Left lobe of liver (tissue), 2 donors: ENCODE data around the gene SKIC2. TPM values are rescaled to one million over a fixed set of nuclear protein-coding genes. Genes with fewer than 3 reads are reported as not detected.
"Not testable (repeated sequence)": the region's sequence is repeated elsewhere in the genome, so short reads cannot be mapped to it uniquely, and the experiment has no call there.

Source experiments
- ATAC-seq: fragments of 200-7000 bp; cut with Tn5 transposase; one replicate; pipeline ENCODE4 v1.9.1; 2020; ENCODE audit warnings: mild to moderate bottlenecking, moderate library complexity
- DNase-seq: peaks from one replicate; pipeline ENCODE4 v3.0.0-alpha.2; 2020; ENCODE audit warnings: low spot score
- total RNA-seq: library from RNA; stranded (reverse); gene quantifications from one replicate; pipeline ENCODE4 v1.2.1, GENCODE V29; 2021
- donor health status: DM: no; HTN: no; CAD: no; lungs with moderate emphysema.
- donor health status: DM: no; HTN: yes; CAD: no.

The SKIC2 gene
- total RNA-seq, 1 donor from 2014 or later: 50.2 TPM

- peak; percentile 64 for ATAC-seq
Measured at GRCh38 chr6:32002546-32003268, 43.7 kb downstream of the SKIC2 start.

GRCh38 chr6:32003301-32003700, 44.3 kb downstream of the SKIC2 start:
- DNase-seq, ATAC-seq: not testable (repeated sequence)

More at GRCh38 chr6:32002546-32003268, 43.7 kb downstream of the SKIC2 start:
- DNase-seq: not testable (repeated sequence)

GRCh38 chr6:32004393-32004792, 45.4 kb downstream of the SKIC2 start:
- DNase-seq: peak; percentile 45
- peak; percentile 4 for ATAC-seq

GRCh38 chr6:32004864-32005537, 46.0 kb downstream of the SKIC2 start:
- DNase-seq: not testable (repeated sequence)

GRCh38 chr6:32005538-32005880, 46.5 kb downstream of the SKIC2 start:
- DNase-seq (peak; percentile 50), ATAC-seq (peak; percentile 24)

More at GRCh38 chr6:32004864-32005537, 46.0 kb downstream of the SKIC2 start:
- not testable (repeated sequence) for ATAC-seq

- not testable (repeated sequence) for DNase-seq, ATAC-seq
Measured at GRCh38 chr6:32005991-32006529, 47.1 kb downstream of the SKIC2 start.

- not testable (repeated sequence) for ATAC-seq, DNase-seq
Measured at GRCh38 chr6:32007086-32007485, 48.1 kb downstream of the SKIC2 start.

GRCh38 chr6:32008037-32008436, 49.1 kb downstream of the SKIC2 start:
- DNase-seq, ATAC-seq: not testable (repeated sequence)

- not testable (repeated sequence) for DNase-seq, ATAC-seq
Measured at GRCh38 chr6:32008616-32009015, 49.6 kb downstream of the SKIC2 start.

- not testable (repeated sequence) for ATAC-seq, DNase-seq
Measured at GRCh38 chr6:32009537-32009936, 50.6 kb downstream of the SKIC2 start.

GRCh38 chr6:32010856-32011530, 52.0 kb downstream of the SKIC2 start:
- not testable (repeated sequence) for ATAC-seq, DNase-seq

- DNase-seq, ATAC-seq: not testable (repeated sequence)
Measured at GRCh38 chr6:32012941-32013617, 54.1 kb downstream of the SKIC2 start.

- DNase-seq: not testable (repeated sequence)
- ATAC-seq: peak; percentile 60
Measured at GRCh38 chr6:32013738-32014137, 54.8 kb downstream of the SKIC2 start.

- DNase-seq: not testable (repeated sequence)
- ATAC-seq: peak; percentile 68
Measured at GRCh38 chr6:32014547-32014946, 55.6 kb downstream of the SKIC2 start, which contains the start of gene C4B. TSS of gene C4B (plus strand) at chr6:32014795. CDS start at chr6:32014846, 51 bp downstream.

Other genes with a start within 250 kb of the SKIC2 start
- gene LY6G6D, start 243.8 kb upstream of the SKIC2 start, total RNA-seq: not detected
- not detected for gene LY6G6C, start 237.4 kb upstream of the SKIC2 start, total RNA-seq
- 0.33 TPM for gene MPIG6B, start 235.8 kb upstream of the SKIC2 start, total RNA-seq
- 22.2 TPM for gene DDAH2, start 229.9 kb upstream of the SKIC2 start, total RNA-seq
- 37.7 TPM for gene CLIC1, start 222.6 kb upstream of the SKIC2 start, total RNA-seq
- 5.2 TPM for gene MSH5, start 219.2 kb upstream of the SKIC2 start, total RNA-seq
- 0.73 TPM for gene SAPCD1, start 196.5 kb upstream of the SKIC2 start, total RNA-seq
- gene VWA7, start 181.8 kb upstream of the SKIC2 start, total RNA-seq: 2.3 TPM
- gene VARS1, start 163.4 kb upstream of the SKIC2 start, total RNA-seq: 52.6 TPM
- gene LSM2, start 152.2 kb upstream of the SKIC2 start, total RNA-seq: 9.8 TPM
- 0.60 TPM for gene HSPA1L, start 143.9 kb upstream of the SKIC2 start, total RNA-seq
- 89.1 TPM for gene HSPA1A, start 143.6 kb upstream of the SKIC2 start, total RNA-seq
- gene HSPA1B, start 131.4 kb upstream of the SKIC2 start, total RNA-seq: 50.8 TPM
- 20.1 TPM for gene NEU1, start 96.4 kb upstream of the SKIC2 start, total RNA-seq
- 0.86 TPM for gene SLC44A4, start 80.2 kb upstream of the SKIC2 start, total RNA-seq
- 15.7 TPM for gene EHMT2, start 61.5 kb upstream of the SKIC2 start, total RNA-seq
- gene ZBTB12, start 57.1 kb upstream of the SKIC2 start, total RNA-seq: 0.86 TPM
- 451 TPM for gene C2, start 31.5 kb upstream of the SKIC2 start, total RNA-seq
- 1,916 TPM for gene CFB, start 13.1 kb upstream of the SKIC2 start, total RNA-seq
- gene NELFE, start 204 bp upstream of the SKIC2 start, total RNA-seq: 15.3 TPM
- gene DXO, start 13.0 kb downstream of the SKIC2 start, total RNA-seq: 15.5 TPM
- 2,044 TPM for gene C4A, start 22.9 kb downstream of the SKIC2 start, total RNA-seq
- 2,468 TPM for gene C4B, start 55.6 kb downstream of the SKIC2 start, total RNA-seq
- gene CYP21A2, start 79.2 kb downstream of the SKIC2 start, total RNA-seq: 9.0 TPM
- 13.7 TPM for gene TNXB, start 150.2 kb downstream of the SKIC2 start, total RNA-seq
- gene ATF6B, start 169.1 kb downstream of the SKIC2 start, total RNA-seq: 31.7 TPM
- 2.2 TPM for gene FKBPL, start 171.1 kb downstream of the SKIC2 start, total RNA-seq
- gene PRRT1, start 192.8 kb downstream of the SKIC2 start, total RNA-seq: 0.38 TPM
- 15.6 TPM for gene PPT2, start 195.0 kb downstream of the SKIC2 start, total RNA-seq
- 6.3 TPM for gene EGFL8, start 205.4 kb downstream of the SKIC2 start, total RNA-seq
- gene AGPAT1, start 216.9 kb downstream of the SKIC2 start, total RNA-seq: 32.4 TPM
- 57.3 TPM for gene RNF5, start 219.2 kb downstream of the SKIC2 start, total RNA-seq
- gene AGER, start 225.1 kb downstream of the SKIC2 start, total RNA-seq: 6.0 TPM
- gene PBX2, start 231.0 kb downstream of the SKIC2 start, total RNA-seq: 26.7 TPM
- gene GPSM3, start 233.5 kb downstream of the SKIC2 start, total RNA-seq: 5.1 TPM